GM12865 (cell line): ENCODE results near the gene TNNI3K.

Source experiments
- DNase-seq: peaks from one replicate; pipeline ENCODE4 v3.0.0; 2010; ENCODE audit warnings: low read depth
- H3K4me3 ChIP-seq: 2 replicates; pipeline ENCODE4 v1.5.1; 2011; ENCODE audit warnings: mild to moderate bottlenecking, low read depth, low read length, control low read depth
- CTCF ChIP-seq: IDR thresholded peaks from 2 replicates; pipeline ENCODE4 v1.5.1; 2011; ENCODE audit warnings: low read length, control low read depth, low read depth, inconsistent platforms; ENCODE audit not compliant: insufficient read depth; ENCODE audit errors: missing control alignments

The TNNI3K gene

GRCh38 chr1:74498901-74499300, 263.7 kb downstream of the TNNI3K start:
- no peak overlapping the region for H3K4me3 ChIP-seq
- no peak for TF ChIP-seq CTCF
- DNase-seq = no peak

- TF ChIP-seq CTCF = no peak
- DNase-seq = peak; percentile 33
- no peak overlapping the region for H3K4me3 ChIP-seq
Measured at GRCh38 chr1:74502432-74502831, 267.2 kb downstream of the TNNI3K start.

GRCh38 chr1:74502858-74503257, 267.7 kb downstream of the TNNI3K start:
- no peak for TF ChIP-seq CTCF
- no peak for DNase-seq
- no peak overlapping the region for H3K4me3 ChIP-seq

- peak; percentile 65 for DNase-seq
- TF ChIP-seq CTCF = peak; percentile 91
- H3K4me3 ChIP-seq = no peak overlapping the region
Measured at GRCh38 chr1:74504125-74504932, 269.1 kb downstream of the TNNI3K start.

GRCh38 chr1:74504933-74505512, 269.8 kb downstream of the TNNI3K start:
- no peak overlapping the region for H3K4me3 ChIP-seq
- TF ChIP-seq CTCF = no peak
- DNase-seq = no peak

GRCh38 chr1:74505928-74506710, 270.9 kb downstream of the TNNI3K start:
- no peak overlapping the region for H3K4me3 ChIP-seq
- no peak for TF ChIP-seq CTCF

More at GRCh38 chr1:74505928-74506710, 270.9 kb downstream of the TNNI3K start:
- DNase-seq = no peak
